Measurements from ENCODE around the gene PIK3IP1. TPM values are rescaled to one million over a fixed set of nuclear protein-coding genes. Genes with fewer than 3 reads are reported as not detected.

PIK3IP1 gene
- total and polyA plus RNA-seq, 8 donors, result 11.1 to 41.5 (median 12.5) TPM

DNA sequence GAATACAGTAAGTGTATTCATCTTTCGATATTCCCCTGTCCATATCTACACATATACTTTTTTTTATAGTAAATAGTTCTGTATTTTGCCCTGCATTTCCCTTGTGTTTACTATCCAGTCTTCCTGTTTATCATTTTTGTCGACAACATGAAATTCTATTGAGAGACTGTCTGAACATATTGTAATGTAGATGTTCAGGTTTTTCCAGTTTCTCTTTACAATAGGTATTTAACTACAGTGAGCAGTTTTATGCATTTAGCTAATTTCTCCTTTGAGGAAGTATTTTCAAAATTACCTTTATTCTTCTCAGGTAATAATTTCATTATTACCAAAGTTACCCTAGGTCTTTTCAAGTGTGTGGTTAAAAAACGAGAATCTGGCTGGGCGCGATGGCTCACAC lies 16.7 kb downstream of the PIK3IP1 start:
- Histone ChIP-seq H3K9me3 (no peaks in the 10 kb centered on the region), H3K4me1 (no peaks in the 10 kb centered on the region), H3K27ac (peak overlapping the region in 1 of 2 donors; percentile 18), H3K4me3 (no peak overlapping the region), H3K27me3 (no peaks in the 10 kb centered on the region), H3K36me3 (peaks cover 0 to 96% of the 10 kb centered on the region in 2 donors)
- no peak for ATAC-seq
- no peak for TF ChIP-seq CTCF (IDR thresholded peaks at IDR 0.05)
- intact Hi-C loops (cut with DNase I), result no loop called here
- no peak for DNase-seq

- Histone ChIP-seq H3K27ac (peak overlapping the region in 1 of 2 donors; percentile 18), H3K27me3 (no peaks in the 10 kb centered on the region), H3K36me3 (peaks cover 0 to 96% of the 10 kb centered on the region in 2 donors), H3K4me3 (no peak overlapping the region), H3K9me3 (no peaks in the 10 kb centered on the region), H3K4me1 (no peaks in the 10 kb centered on the region)
- intact Hi-C loops (cut with DNase I), result no loop called here
- no peak for TF ChIP-seq CTCF (IDR thresholded peaks at IDR 0.05)
- no peak for ATAC-seq
- no peak for DNase-seq
These were observed 17.3 kb downstream of the PIK3IP1 start for GRCh38 chr22:31275018-31275417.

- Histone ChIP-seq H3K4me3 (no peak overlapping the region), H3K27me3 (no peaks in the 10 kb centered on the region), H3K4me1 (peaks cover 0 to 5% of the 10 kb centered on the region in 2 donors), H3K9me3 (no peaks in the 10 kb centered on the region), H3K36me3 (peaks cover 0 to 96% of the 10 kb centered on the region in 2 donors), H3K27ac (no peak overlapping the region)
- TF ChIP-seq CTCF (IDR thresholded peaks at IDR 0.05), result no peak
- peak; percentile 70 for ATAC-seq
- intact Hi-C loops (cut with DNase I), result no loop called here
- DNase-seq, result no peak
These were observed 18.3 kb downstream of the PIK3IP1 start for GRCh38 chr22:31274017-31274416.

DNA sequence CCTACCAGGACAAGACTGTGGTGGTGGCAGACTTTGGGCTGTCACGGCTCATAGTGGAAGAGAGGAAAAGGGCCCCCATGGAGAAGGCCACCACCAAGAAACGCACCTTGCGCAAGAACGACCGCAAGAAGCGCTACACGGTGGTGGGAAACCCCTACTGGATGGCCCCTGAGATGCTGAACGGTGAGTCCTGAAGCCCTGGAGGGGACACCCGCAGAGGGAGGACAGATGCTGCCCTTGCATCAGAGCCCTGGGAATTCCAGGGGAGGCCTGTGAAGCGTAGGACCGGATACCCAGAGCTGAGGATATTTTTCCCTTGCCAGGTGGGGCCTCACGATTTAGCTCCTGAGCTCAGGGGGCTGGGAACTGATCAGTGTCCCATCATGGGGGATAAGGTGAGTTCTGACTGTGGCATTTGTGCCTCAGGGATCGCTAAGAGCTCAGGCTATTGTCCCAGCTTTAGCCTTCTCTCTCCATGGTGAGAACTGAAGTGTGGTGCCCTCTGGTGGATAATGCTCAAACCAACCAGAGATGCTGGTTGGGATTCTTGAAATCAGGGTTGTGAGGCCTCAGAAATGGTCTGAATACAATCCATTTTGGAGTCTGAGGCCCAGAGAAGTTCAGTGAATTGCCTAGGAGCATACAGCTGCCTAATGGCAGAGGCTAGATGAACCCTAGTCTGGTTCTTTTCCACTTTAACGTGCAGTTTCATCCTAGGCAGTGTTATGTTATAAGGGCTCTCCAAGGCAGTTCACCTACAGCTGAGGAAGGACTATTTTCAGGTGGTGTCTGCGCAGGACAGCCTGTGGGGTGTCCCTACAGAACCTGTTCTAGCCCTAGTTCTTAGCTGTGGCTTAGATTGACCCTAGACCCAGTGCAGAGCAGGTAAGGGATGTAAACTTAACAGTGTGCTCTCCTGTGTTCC lies 19.5 kb downstream of the PIK3IP1 start:
- DNase-seq (peak in 1 of 4 donors; percentile 58), ATAC-seq (peak; percentile 83)
- intact Hi-C loops (cut with DNase I), result no loop called here
- Histone ChIP-seq H3K9me3 (no peaks in the 10 kb centered on the region), H3K27me3 (no peaks in the 10 kb centered on the region), H3K36me3 (peaks cover 0 to 96% of the 10 kb centered on the region in 2 donors), H3K4me1 (peaks cover 0 to 5% of the 10 kb centered on the region in 2 donors), H3K27ac (peak overlapping the region in 1 of 2 donors; percentile 1), H3K4me3 (no peak overlapping the region)
- peak; percentile 61 to 67 for TF ChIP-seq CTCF (IDR thresholded peaks at IDR 0.05)

DNA sequence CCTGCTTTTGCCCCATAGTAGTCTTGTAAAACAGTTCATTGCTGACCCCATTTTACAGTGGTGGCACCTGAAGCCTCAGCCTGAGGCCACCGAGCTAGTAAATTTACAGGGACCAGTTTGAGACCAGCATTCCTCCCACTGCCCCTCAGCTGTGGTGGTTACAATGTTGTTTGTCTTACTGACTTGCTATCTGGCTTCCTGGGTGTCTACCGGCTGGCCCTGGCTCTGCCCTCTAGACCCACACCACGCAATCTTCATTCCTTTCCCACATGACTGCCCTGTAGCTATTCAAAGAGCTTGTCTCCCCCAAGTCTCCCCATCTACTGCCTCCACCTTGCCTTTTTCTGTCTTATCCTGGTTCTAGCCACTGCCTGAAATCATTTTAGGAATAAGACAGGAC lies 20.8 kb downstream of the PIK3IP1 start:
- intact Hi-C loops (cut with DNase I), result no loop called here
- peaks cover 0 to 5% of the 10 kb centered on the region in 2 donors for H3K4me1 ChIP-seq
- peaks cover 0 to 98% of the 10 kb centered on the region in 2 donors for H3K36me3 ChIP-seq
- ATAC-seq, result no peak
- H3K27ac ChIP-seq, result no peak overlapping the region
- H3K9me3 ChIP-seq, result no peaks in the 10 kb centered on the region
- no peak for TF ChIP-seq CTCF (IDR thresholded peaks at IDR 0.05)
- H3K4me3 ChIP-seq, result no peak overlapping the region
- no peak for DNase-seq
- H3K27me3 ChIP-seq, result no peaks in the 10 kb centered on the region
